RPMI8226 (cell line): ENCODE data around the gene FHIT.

Experiments
- DNase-seq: peaks from one replicate; pipeline ENCODE4 v3.0.0-alpha.2; 2015

FHIT gene

DNA sequence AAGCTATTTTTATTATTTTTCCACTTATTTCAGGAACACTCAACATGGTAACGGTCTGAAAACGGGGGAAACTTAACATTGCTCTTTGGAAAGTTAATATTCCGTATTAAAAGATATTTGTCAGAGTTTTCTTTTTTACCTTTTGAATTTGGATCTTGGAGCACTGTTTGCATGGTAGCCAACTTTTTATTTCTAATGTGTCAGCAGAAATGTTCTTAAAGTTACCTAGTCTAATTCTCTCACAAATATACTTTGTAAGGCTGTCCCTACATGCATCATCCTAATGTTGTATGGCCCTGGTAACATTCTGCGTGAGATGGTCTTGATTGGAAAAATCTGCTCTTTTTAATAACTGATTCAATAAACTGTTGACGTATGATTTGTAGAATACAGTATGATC is 719.5 kb downstream of the FHIT start:
- DNase-seq: no peak

DNA sequence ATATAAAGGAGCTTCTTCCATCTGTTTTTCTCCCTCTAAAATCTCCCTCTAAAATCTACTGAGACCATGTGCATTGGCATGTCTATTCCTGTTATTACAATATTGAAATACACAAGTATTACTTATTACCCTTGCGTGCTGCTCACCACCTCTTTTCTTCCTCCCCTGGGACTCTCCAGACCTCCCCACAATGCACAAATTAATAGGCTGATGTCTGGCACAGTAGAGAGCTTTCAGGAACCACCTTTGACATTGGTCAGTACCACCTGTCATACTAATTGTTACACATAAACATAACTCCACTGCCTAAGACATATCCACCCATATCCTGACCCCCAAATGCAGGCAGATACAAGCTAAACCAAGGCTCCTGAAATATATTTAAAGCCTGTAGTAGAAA is 722.6 kb downstream of the FHIT start:
- DNase-seq: no peak

DNA sequence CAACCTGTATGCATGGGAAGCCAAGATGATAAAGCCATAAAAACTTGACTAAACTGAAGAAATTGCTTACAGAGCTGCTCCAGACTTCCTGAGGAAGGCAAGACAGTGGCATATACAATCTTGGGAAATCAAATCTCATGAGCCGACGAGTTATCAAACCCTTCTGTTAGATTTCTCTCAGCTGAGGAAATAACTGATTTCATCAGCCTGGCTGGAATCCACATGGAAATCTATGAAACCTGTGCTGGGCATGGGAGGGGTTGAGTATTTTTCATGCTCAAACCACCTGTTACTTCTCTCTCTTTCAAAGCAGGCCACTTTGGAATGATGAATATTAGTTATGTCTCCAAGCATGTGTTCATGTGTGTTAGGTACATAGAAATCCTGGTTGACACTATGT is 727.7 kb downstream of the FHIT start:
- no peak for DNase-seq

DNA sequence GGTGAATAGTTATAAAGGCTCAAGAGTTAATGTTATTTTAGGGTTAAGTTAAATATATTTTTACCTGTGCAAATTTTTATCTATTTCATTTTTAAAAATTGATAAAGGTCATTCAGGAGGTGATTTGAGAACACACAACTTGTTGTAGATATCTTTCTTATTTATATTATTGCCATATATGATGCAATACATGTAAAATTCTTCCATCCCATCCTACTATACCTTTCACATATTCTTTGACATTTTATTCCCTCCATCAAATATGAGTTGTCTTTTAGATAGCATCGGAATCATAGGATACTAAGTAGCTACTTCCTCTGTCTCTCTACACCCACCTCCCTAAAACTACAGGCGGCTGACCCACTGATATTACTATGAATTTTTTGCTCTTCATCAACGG is 734.1 kb downstream of the FHIT start:
- DNase-seq: no peak

DNA sequence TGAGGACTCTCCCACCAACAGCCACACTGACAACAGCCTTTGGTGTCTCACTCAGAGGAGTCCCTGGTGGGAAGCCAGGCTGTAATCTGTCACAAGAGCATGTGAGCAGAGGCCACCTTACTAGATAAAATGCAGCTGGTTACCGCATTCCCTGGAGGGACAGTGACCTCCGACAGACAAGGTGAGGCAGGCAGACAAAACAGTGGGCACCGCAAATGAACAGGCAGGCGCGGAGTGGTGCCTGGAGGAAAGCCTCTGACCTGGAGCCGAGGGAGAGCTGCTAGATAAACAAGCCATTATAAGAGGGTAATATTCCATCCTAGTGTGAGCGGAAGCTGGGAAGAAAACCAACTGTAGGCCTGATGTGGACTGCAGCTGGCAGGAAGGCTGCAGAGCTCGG is 736.4 kb downstream of the FHIT start:
- DNase-seq: no peak

DNA sequence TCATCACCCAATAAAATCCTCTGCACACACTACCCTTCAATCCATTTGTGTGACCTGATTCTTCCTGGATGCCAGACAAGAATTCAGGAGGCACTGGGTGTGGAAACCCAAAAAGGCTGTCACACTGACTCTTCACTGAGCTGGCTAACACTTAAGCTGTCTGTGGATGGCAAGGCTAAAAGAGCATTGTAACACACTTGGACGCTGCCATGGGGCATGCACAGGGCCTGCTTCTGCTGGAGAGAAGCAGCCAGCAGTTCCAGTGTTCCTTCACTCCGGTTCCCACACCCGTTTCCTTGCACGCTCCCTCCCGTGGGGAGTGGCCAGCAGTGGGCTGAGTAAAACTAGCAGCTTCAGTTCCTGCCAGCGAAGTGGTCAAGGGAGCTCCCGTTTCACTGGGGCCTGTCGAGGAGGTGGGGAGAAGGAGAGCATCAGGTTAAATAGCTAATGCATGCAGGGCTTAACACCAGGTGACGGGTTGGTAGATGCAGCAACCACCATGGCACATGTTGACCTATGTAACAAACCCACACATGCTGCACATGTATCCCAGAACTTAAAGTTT is 737.1 kb downstream of the FHIT start:
- DNase-seq: no peak

- DNase-seq: no peak
Observed at GRCh38 chr3:60513241-60513640, 738.0 kb downstream of the FHIT start.

- DNase-seq: no peak
Observed at GRCh38 chr3:60512506-60512905, 738.7 kb downstream of the FHIT start.

DNA sequence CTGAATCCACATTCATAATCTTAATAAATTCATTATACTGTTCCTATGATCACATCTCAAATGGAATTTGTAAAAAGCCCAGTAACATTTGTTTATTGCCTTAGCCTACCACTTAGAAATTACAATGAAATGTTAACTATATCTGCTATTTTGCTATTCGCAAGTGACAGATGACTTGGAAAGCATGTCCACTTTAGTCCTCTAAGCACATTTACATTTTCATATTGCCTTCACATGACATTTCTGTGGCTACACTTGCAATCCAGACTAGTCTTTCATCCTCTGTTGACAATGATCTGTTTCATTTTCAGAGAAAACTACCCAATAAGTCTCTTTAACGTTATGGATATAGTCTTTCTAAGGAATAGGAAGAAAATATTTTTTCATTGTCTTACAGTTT is 741.8 kb downstream of the FHIT start:
- no peak for DNase-seq

DNA sequence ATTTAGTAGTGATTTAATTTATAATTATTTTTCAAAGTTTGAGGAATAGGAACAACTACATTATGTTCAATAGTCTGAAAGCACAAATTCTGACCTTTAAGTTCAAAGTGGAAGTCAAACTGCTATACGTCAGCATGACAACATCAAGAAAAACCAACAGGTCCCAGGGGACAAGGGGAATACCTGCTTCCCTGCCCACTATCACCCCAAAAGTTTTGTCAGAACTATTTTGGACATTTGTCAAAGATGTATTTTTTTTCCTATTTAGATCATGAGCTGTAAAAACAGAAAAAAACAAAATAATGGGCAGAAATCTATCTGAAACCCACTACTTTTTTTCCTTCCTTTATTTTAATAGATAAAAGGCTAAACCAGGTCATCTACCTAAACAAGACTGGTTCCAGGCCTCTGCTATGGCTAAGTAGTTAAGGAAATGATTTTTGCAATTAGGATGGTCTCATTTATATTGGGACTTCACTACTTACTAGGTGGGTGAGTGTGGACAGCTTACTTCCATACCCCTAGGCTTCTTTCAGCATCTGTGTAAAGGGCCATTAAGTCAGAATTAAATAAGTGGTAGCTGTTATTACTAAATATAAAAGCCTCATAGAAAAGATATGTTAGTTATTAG is 746.3 kb downstream of the FHIT start:
- no peak for DNase-seq

DNA sequence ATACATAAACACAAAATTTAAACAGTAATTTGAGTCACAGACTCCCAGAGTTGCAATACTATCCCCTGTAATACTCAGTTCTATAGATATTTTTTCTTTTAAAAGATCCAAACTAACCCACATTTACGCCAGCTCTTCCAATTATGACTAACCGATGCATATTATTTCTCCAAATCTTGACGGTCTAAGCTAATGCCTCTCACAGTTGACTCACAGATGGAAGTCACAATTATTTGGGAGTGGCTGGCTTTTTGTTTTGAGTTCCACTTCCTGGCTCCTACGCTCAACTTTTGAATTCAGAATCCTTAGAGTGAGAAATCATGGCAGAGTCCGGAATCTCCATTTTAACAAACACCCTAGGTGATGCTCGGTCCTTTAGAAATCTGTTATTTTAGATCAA is 749.9 kb downstream of the FHIT start:
- no peak for DNase-seq

DNA sequence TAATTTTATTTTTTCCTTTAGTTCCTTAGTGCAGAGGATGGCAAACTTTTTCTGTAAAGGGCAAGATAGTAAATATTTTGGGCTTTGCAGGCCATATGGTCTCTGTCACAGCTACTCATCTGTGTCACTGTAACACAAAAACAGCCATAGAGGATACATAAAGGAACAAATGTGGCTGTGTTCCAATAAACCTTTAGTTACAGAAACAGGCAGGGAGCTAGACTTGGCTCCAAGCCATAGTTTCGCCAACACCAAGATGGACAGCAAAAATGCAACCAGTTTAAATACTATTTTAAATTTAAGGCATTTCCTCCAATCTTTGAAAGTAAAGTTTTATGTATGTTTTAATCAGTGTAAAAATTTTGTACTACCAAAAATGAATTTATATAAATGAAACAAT is 753.4 kb downstream of the FHIT start:
- DNase-seq: peak; percentile 6

DNA sequence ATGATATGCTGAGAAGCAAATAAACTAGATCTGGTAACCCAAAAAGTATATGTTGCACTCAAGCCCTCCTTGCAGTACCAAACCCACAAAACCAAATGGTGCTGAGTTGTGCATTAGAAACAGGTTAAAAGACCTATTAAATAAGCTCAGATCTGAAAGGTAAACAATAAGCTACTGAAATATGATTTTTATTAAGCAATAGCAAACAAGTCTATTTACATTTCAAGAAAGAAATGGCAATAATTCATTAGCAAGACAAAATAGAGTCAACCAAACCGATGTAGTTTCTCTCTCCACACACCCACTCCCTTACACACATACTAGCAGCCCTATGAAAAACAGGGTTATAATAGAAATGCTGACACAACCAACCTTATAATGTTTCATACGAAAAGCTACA is 760.3 kb downstream of the FHIT start:
- DNase-seq: no peak

GRCh38 chr3:60475096-60475495 is 776.2 kb downstream of the FHIT start:
- no peak for DNase-seq

DNA sequence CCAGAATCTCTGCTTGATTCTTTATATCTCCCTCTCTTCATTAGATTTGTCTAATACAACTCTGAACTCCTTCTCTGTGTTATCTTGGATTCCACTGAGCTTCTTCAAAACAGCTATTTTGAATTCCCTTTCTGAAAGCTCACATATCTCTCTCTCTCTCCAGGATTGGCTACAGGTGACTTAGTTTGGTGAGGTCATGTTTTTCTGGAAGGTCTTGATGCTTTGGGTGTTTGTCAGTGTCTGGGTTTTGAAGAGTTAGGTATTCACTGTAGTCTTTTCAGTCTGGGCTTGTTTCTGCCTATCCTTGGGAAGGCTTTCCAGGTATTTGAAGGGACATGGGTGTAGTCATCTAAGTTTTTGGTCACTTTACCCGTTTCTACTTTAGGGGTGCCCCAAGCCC is 781.8 kb downstream of the FHIT start:
- DNase-seq: no peak

GRCh38 chr3:60463685-60464084 is 787.6 kb downstream of the FHIT start:
- DNase-seq: no peak

GRCh38 chr3:60461267-60461666 is 790.0 kb downstream of the FHIT start:
- no peak for DNase-seq

DNA sequence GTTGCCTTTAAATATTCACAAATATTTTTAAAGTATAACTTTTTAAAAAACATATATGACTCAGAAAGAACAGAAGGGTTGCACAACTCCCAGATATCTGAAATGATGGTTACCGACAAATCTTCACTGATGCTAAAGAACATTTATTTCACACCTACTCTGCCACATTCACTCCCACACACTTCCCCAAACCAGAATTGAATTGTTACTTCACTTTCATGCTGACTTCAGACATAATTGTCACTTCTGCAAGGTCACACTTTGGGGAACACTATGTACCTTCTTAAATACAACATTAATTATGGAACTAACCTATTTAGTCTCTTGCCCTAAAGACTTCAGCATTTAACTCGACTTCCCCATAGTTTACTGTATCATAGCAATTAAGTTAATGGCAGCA is 795.1 kb downstream of the FHIT start:
- no peak for DNase-seq

- DNase-seq: no peak
Observed at GRCh38 chr3:60453326-60453725, 797.9 kb downstream of the FHIT start.

DNA sequence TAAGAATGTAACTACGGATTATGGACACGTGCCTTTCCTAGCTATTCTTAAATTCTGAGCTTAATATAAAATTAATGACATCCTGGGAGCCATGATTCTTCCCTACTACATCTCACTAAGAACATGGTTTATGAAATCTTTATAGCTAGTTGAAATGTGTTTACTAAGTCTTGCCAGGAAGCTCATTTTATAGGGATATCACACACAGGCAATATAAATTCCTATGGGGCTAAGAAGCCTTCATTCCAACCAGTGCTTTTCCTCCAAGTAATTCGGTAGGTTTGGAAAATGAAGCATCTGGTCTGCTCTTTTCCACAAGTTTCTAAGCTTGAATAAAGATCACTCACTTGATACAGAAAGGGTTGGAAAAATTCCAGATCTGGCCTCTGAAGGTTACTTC is 802.6 kb downstream of the FHIT start:
- no peak for DNase-seq

DNA sequence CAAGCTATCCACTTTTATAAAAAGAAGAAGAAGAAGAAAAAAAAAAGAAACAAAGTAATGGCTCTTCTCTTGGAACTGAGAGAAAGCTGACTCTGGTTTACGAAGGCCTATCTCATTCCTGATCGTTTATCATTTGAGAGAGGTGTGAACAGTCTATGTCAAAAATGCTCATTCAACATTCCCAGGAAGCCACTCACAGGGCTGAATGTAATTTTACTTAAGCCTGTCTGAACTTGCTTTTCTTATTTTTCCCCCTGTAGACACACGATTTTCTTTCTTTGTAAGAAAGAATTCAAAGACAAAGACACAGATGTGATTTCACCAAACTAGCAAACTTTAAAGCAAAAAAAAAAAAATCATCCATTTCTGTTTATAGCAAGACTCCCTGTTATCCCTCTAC is 805.8 kb downstream of the FHIT start:
- no peak for DNase-seq

GRCh38 chr3:60444898-60445437 is 806.3 kb downstream of the FHIT start:
- no peak for DNase-seq

DNA sequence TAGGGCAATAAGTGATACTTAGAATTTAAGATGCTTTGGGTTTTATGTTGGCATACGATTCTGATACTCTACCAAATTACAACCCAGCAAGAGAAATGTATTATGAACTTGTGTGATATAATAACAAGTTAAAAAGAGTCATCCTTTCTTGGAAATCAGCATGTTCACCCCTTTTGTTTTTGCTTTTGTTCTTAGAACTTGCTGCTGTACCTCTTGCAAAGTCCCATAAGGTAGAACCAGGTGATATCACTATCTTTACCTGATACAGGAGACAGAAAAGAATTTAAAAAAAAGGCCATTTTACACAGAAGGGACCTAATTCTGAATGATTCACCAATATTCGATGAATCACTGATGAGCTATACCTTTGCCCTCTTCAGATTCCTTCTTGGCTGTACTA is 810.4 kb downstream of the FHIT start:
- DNase-seq: no peak

- no peak for DNase-seq
Observed at GRCh38 chr3:60435941-60436650, 815.2 kb downstream of the FHIT start.

- DNase-seq: no peak
Observed at GRCh38 chr3:60434950-60435349, 816.3 kb downstream of the FHIT start.
